Right lobe of liver (tissue), 4 donors: Measurements from ENCODE around the gene AOAH.

Experiments used
- CTCF ChIP-seq, 4 donors: fragments of 200-600 bp in 3 of 4; fragments of 450-650 bp in 1 of 4; IDR thresholded peaks; one replicate each; pipeline versions ENCODE4 v1.5.1 to v1.8.0; 2016 to 2022; ENCODE audit warnings: antibody characterized with exemption in 4 of 4, mild to moderate bottlenecking in 2 of 4
- POLR2A ChIP-seq: fragments of 450-650 bp; IDR thresholded peaks from one replicate; pipeline ENCODE4 v1.6.1; 2017; ENCODE audit warnings: antibody characterized with exemption, mild to moderate bottlenecking
- donor health status: DM: no; HTN: no; CAD: no.
- donor health status: DM: no; HTN: no; CAD: no.
- donor health status: DM: no; HTN: yes; CAD: no.

GRCh38 chr7:36741866-36742265, 17.6 kb upstream of the AOAH start:
- TF ChIP-seq CTCF (IDR thresholded peaks at IDR 0.05) (no peak), POLR2A (no peak)
